Lower leg skin (tissue), 4 donors: ENCODE measurements around the gene SECISBP2L. TPM values are rescaled to one million over a fixed set of nuclear protein-coding genes. Genes with fewer than 3 reads are reported as not detected.
A peak's percentile ranks its signal among the peaks of the same experiment; 100 is the strongest.

Experiments used
- DNase-seq, 2 donors: peaks; one replicate each; pipeline ENCODE4 v3.0.0-alpha.2; 2019; ENCODE audit warnings: low spot score in 2 of 2
- H3K4me3 ChIP-seq: fragments of 200-600 bp; sonication (generic); 2 replicates; pipeline ENCODE4 v1.5.1; 2017; ENCODE audit warnings: mild to moderate bottlenecking, low read depth; ENCODE audit not compliant: poor library complexity, severe bottlenecking
- CTCF ChIP-seq, 3 donors: fragments of 450-650 bp; IDR thresholded peaks; one replicate each; pipeline ENCODE4 v1.5.1; 2016; ENCODE audit warnings: antibody characterized with exemption in 3 of 3, mild to moderate bottlenecking in 3 of 3, moderate library complexity in 2 of 3
- POLR2A ChIP-seq, 2 donors: fragments of 450-650 bp; IDR thresholded peaks; one replicate each; pipeline ENCODE4 v1.6.1; 2016 to 2017; ENCODE audit warnings: antibody characterized with exemption in 2 of 2, mild to moderate bottlenecking in 1 of 2, moderate library complexity in 1 of 2
- WGBS, 2 donors: methylation state at CpG; one replicate each; pipeline ENCODE4 v1.1.5; 2018; 5-methylcytosine and 5-hydroxymethylcytosine counted together
- intact Hi-C: fragments of 100-400 bp; cut with DNase I; formaldehyde crosslinking; loops from one replicate; pipeline ENCODE4 v1.15.0; 2023; ENCODE audit warnings: low total_unique reads
- total RNA-seq, 4 donors: library from RNA; depleted of rRNA; stranded (reverse); fragments of >200 nt; gene quantifications; one replicate each; pipeline ENCODE4 v1.1.0, GENCODE V29; 2016

The SECISBP2L gene
- total RNA-seq, 4 donors from 2014 or later = 26.7 to 37.3 (median 30.7) TPM

GRCh38 chr15:48981941-48982340 lies 64.3 kb downstream of the SECISBP2L start:
- intact Hi-C loops = no loop called here
- 38 to 55% methylated on average over 4 of the region's 4 CpGs for whole genome bisulfite sequencing, 2 donors
- DNase-seq = no peak
- TF ChIP-seq CTCF (IDR thresholded peaks at IDR 0.05) (no peak), POLR2A (IDR thresholded peaks at IDR 0.05) (no peak)
- no peak overlapping the region for H3K4me3 ChIP-seq

- no peak for DNase-seq
- 54 to 61% methylated on average over 2 of the region's 2 CpGs for WGBS, 2 donors
- TF ChIP-seq CTCF (IDR thresholded peaks at IDR 0.05) = no peak
- TF ChIP-seq POLR2A (IDR thresholded peaks at IDR 0.05) = no peak
- no peak overlapping the region for H3K4me3 ChIP-seq
- intact Hi-C loops = no loop called here
These were observed 67.6 kb downstream of the SECISBP2L start for GRCh38 chr15:48978638-48979037.

GRCh38 chr15:48976444-48977088 lies 69.7 kb downstream of the SECISBP2L start:
- DNase-seq = no peak
- intact Hi-C loops = no loop called here
- TF ChIP-seq CTCF (IDR thresholded peaks at IDR 0.05) (no peak), POLR2A (IDR thresholded peaks at IDR 0.05) (no peak)
- whole genome bisulfite sequencing, 2 donors = 79 to 88% methylated on average over 17 of the region's 17 CpGs
- no peak overlapping the region for H3K4me3 ChIP-seq

GRCh38 chr15:48975472-48976419 lies 70.5 kb downstream of the SECISBP2L start:
- peak overlapping the region; percentile 12 for H3K4me3 ChIP-seq
- intact Hi-C loops = no loop called here
- TF ChIP-seq POLR2A (IDR thresholded peaks at IDR 0.05) = no peak
- no peak for TF ChIP-seq CTCF (IDR thresholded peaks at IDR 0.05)
- 4 to 10% methylated on average over 24 to 53 of the region's 53 CpGs for WGBS, 2 donors
- DNase-seq = peak; percentile 47 to 94

GRCh38 chr15:48974882-48975281 lies 71.4 kb downstream of the SECISBP2L start:
- DNase-seq = no peak

More at GRCh38 chr15:48974882-48975281, 71.4 kb downstream of the SECISBP2L start:
- H3K4me3 ChIP-seq = no peak overlapping the region
- intact Hi-C loops = no loop called here
- WGBS, 2 donors = 63 to 66% methylated on average over 2 of the region's 2 CpGs
- no peak for TF ChIP-seq POLR2A (IDR thresholded peaks at IDR 0.05)
- no peak for TF ChIP-seq CTCF (IDR thresholded peaks at IDR 0.05)
